ENCODE data around the gene COPS8. TPM values are rescaled to one million over a fixed set of nuclear protein-coding genes. Genes with fewer than 3 reads are reported as not detected.

The COPS8 gene
- polyA plus RNA-seq, 1 of the 3 experiments (the other 2 are of a cell fraction) = 107 TPM

DNA sequence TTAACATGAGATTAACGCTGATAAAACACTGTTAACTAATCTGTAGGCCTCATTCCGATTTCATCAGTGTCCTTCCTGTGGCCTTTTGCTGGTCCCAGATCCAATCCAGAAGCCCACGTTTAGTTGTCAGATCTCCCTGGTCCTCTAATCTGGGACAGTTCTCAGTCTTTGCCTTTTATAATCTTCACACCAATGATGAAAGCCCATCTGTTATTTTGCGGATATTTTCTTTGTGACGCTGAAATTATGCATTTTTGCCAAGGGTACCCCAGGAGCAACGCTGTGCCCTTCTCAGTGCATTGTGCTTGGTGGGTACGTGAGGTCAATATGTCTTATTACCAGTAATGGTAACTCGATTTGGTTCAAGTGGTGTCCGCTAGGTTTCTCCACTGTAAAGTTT is 51.1 kb downstream of the COPS8 start:
- POLR2A ChIA-PET = no interaction called here
- Histone ChIP-seq H3K36me3 (replicated peaks in 1 of 2; ENCODE audit: control insufficient read depth in 1 of 2, insufficient read depth in 2 of 2, low read length in 1 of 2) (no peaks in the 10 kb centered on the region), H3K4me2 (no peak overlapping the region), H3K9me3 (no peaks in the 10 kb centered on the region), H3K27me3 (ENCODE audit: insufficient read depth) (no peaks in the 10 kb centered on the region), H3K79me2 (ENCODE audit: insufficient read depth) (no peaks in the 10 kb centered on the region), H3K4me1 (ENCODE audit: control insufficient read depth in 1 of 2, insufficient read depth in 2 of 2, low read depth in 1 of 2, low read length in 1 of 2) (no peaks in the 10 kb centered on the region), H3K9ac (no peak overlapping the region), H3F3A (replicated peaks; ENCODE audit: insufficient read depth) (peaks cover 6% of the 10 kb centered on the region), H4K20me1 (ENCODE audit: insufficient read depth) (no peaks in the 10 kb centered on the region), H3K4me3 (ENCODE audit: low read depth in 2 of 2, low read length in 1 of 2) (no peak overlapping the region), H3K9me2 (no peaks in the 10 kb centered on the region), H3K27ac (ENCODE audit: low read depth in 2 of 2, low read length in 1 of 2) (no peak overlapping the region), H2AFZ (ENCODE audit: low read depth) (no peak overlapping the region)
- no peak for DNase-seq
- TF ChIP-seq GABPA (IDR thresholded peaks at IDR 0.05; ENCODE audit: low read depth) (no peak), MXI1 (IDR thresholded peaks at IDR 0.05; ENCODE audit: low read depth, low read length) (no peak), RFX5 (IDR thresholded peaks at IDR 0.05; ENCODE audit: low read length) (no peak)
- CTCF ChIA-PET = no interaction called here
- 85% methylated on average over 9 of the region's 9 CpGs for WGBS (ENCODE audit: low lambda C conversion rate)

DNA sequence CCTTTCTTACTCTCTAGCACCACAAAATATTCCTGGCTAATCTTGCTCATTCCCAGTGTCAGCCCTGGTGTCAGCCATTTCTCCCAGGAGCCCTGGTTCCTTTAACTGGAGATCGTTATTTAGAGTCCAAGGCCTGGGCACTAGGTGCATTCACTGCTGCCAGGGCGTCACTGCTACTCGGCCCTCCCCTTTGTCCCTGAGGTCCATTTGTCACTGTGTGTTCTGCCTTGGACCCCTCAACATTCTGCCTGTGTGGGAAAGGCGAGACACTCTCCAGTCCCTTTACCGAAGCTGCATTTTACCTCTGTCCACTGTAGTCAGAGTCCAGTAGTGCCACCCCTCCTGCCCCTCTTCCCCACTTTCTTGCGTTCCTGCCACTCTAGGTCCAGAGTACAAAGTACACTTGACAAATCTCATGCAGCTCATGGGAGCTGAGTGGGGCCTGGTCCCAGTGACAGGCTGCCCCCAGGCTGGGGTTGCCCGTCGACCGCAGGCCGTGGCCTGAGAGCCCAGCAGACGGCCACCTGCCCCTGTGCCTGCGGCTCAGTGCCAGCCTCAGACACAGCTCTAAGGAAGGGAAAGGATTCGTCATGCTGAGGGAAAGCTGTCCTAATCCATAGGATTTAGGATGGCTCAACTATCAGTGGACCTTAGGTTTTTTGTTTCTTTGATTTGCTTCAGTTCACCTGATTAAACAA is 52.1 kb downstream of the COPS8 start:
- no peaks in the 10 kb centered on the region for H3K9me2 ChIP-seq
- TF ChIP-seq ELF1 (IDR thresholded peaks at IDR 0.05) = no peak
- no peak for TF ChIP-seq USF2 (IDR thresholded peaks at IDR 0.05; ENCODE audit: borderline replicate concordance, low read depth, low read length)
- TF ChIP-seq RFX5 (IDR thresholded peaks at IDR 0.05; ENCODE audit: low read length) = no peak
- no peak for TF ChIP-seq NRF1 (IDR thresholded peaks at IDR 0.05; ENCODE audit: low read depth, low read length)
- TF ChIP-seq MEF2A (IDR thresholded peaks at IDR 0.05; ENCODE audit: borderline replicate concordance, low read depth) = no peak
- no peak for TF ChIP-seq MAX (IDR thresholded peaks at IDR 0.05; ENCODE audit: low read depth)
- no peak for TF ChIP-seq MXI1 (IDR thresholded peaks at IDR 0.05; ENCODE audit: low read depth, low read length)
- no peak for TF ChIP-seq RAD21 (IDR thresholded peaks at IDR 0.05; ENCODE audit: low read length)
- TF ChIP-seq CTCF (IDR thresholded peaks at IDR 0.05) = no peak
- no peak for TF ChIP-seq FOSL2 (IDR thresholded peaks at IDR 0.05; ENCODE audit: borderline replicate concordance, low read depth)
- TF ChIP-seq TCF12 (IDR thresholded peaks at IDR 0.05) = no peak
- no peak for TF ChIP-seq GATA2 (CRISPR knock-in tag; IDR thresholded peaks at IDR 0.05)
- no peak for TF ChIP-seq EP300 (IDR thresholded peaks at IDR 0.05; ENCODE audit: borderline replicate concordance in 1 of 2, low read depth in 1 of 2, low read length in 1 of 2)
- TF ChIP-seq, protein P1, sequence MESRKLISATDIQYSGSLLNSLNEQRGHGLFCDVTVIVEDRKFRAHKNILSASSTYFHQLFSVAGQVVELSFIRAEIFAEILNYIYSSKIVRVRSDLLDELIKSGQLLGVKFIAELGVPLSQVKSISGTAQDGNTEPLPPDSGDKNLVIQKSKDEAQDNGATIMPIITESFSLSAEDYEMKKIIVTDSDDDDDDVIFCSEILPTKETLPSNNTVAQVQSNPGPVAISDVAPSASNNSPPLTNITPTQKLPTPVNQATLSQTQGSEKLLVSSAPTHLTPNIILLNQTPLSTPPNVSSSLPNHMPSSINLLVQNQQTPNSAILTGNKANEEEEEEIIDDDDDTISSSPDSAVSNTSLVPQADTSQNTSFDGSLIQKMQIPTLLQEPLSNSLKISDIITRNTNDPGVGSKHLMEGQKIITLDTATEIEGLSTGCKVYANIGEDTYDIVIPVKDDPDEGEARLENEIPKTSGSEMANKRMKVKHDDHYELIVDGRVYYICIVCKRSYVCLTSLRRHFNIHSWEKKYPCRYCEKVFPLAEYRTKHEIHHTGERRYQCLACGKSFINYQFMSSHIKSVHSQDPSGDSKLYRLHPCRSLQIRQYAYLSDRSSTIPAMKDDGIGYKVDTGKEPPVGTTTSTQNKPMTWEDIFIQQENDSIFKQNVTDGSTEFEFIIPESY (IDR thresholded peaks at IDR 0.05; ENCODE audit: borderline replicate concordance, low read depth) = no peak
- no peak for TF ChIP-seq GABPA (IDR thresholded peaks at IDR 0.05; ENCODE audit: low read depth)
- TF ChIP-seq, protein P2, sequence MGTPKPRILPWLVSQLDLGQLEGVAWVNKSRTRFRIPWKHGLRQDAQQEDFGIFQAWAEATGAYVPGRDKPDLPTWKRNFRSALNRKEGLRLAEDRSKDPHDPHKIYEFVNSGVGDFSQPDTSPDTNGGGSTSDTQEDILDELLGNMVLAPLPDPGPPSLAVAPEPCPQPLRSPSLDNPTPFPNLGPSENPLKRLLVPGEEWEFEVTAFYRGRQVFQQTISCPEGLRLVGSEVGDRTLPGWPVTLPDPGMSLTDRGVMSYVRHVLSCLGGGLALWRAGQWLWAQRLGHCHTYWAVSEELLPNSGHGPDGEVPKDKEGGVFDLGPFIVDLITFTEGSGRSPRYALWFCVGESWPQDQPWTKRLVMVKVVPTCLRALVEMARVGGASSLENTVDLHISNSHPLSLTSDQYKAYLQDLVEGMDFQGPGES (IDR thresholded peaks at IDR 0.05; ENCODE audit: low read depth, low read length) = no peak
- no peaks in the 10 kb centered on the region for H3K79me2 ChIP-seq (ENCODE audit: insufficient read depth)
- H3K36me3 ChIP-seq (replicated peaks in 1 of 2; ENCODE audit: control insufficient read depth in 1 of 2, insufficient read depth in 2 of 2, low read length in 1 of 2) = no peaks in the 10 kb centered on the region
- H2AFZ ChIP-seq (ENCODE audit: low read depth) = no peak overlapping the region
- peaks cover 6% of the 10 kb centered on the region for H3F3A ChIP-seq (replicated peaks; ENCODE audit: insufficient read depth)
- no peak overlapping the region for H3K4me2 ChIP-seq
- H3K9me3 ChIP-seq = no peaks in the 10 kb centered on the region
- CTCF ChIA-PET = no interaction called here
- H3K4me3 ChIP-seq (ENCODE audit: low read depth in 2 of 2, low read length in 1 of 2) = no peak overlapping the region
- no peaks in the 10 kb centered on the region for H3K27me3 ChIP-seq (ENCODE audit: insufficient read depth)
- H3K27ac ChIP-seq (ENCODE audit: low read depth in 2 of 2, low read length in 1 of 2) = no peak overlapping the region
- POLR2A ChIA-PET = no interaction called here
- no peak for DNase-seq
- WGBS (ENCODE audit: low lambda C conversion rate) = 90% methylated on average over 13 of the region's 13 CpGs
- H4K20me1 ChIP-seq (ENCODE audit: insufficient read depth) = no peaks in the 10 kb centered on the region
- H3K4me1 ChIP-seq (ENCODE audit: control insufficient read depth in 1 of 2, insufficient read depth in 2 of 2, low read depth in 1 of 2, low read length in 1 of 2) = no peaks in the 10 kb centered on the region
- H3K9ac ChIP-seq = no peak overlapping the region

Data from SK-N-SH (cell line).